ENCODE measurements around the gene SYK.

Gene SYK

GRCh38 chr9:90874194-90874593 is 72.6 kb downstream of the SYK start:
- no peak for TF ChIP-seq TAF1 (IDR thresholded peaks at IDR 0.05; ENCODE audit: borderline replicate concordance, insufficient read depth, low read length)
- no peak for TF ChIP-seq SIN3A (IDR thresholded peaks at IDR 0.05; ENCODE audit: borderline replicate concordance, insufficient read depth, low read length)
- no peak for TF ChIP-seq REST (IDR thresholded peaks at IDR 0.05; ENCODE audit: insufficient read depth in 1 of 2, low read depth in 2 of 2, low read length in 2 of 2)
- TF ChIP-seq FOXP2 (optimal IDR thresholded peaks at IDR 0.05; ENCODE audit: borderline replicate concordance, extremely low read depth, extremely low read length, insufficient read depth) = no peak
- TF ChIP-seq POLR2AphosphoS5 (IDR thresholded peaks at IDR 0.05; ENCODE audit: low read depth, low read length) = no peak

- TF ChIP-seq TAF1 (IDR thresholded peaks at IDR 0.05; ENCODE audit: borderline replicate concordance, insufficient read depth, low read length) (no peak), SIN3A (IDR thresholded peaks at IDR 0.05; ENCODE audit: borderline replicate concordance, insufficient read depth, low read length) (no peak), POLR2AphosphoS5 (IDR thresholded peaks at IDR 0.05; ENCODE audit: low read depth, low read length) (no peak), REST (IDR thresholded peaks at IDR 0.05; ENCODE audit: insufficient read depth in 1 of 2, low read depth in 2 of 2, low read length in 2 of 2) (no peak), FOXP2 (optimal IDR thresholded peaks at IDR 0.05; ENCODE audit: borderline replicate concordance, extremely low read depth, extremely low read length, insufficient read depth) (no peak)
Observed at GRCh38 chr9:90878562-90878961, 76.9 kb downstream of the SYK start.

GRCh38 chr9:90880066-90880465 is 78.4 kb downstream of the SYK start:
- TF ChIP-seq SIN3A (IDR thresholded peaks at IDR 0.05; ENCODE audit: borderline replicate concordance, insufficient read depth, low read length) (no peak), REST (IDR thresholded peaks at IDR 0.05; ENCODE audit: insufficient read depth in 1 of 2, low read depth in 2 of 2, low read length in 2 of 2) (no peak), POLR2AphosphoS5 (IDR thresholded peaks at IDR 0.05; ENCODE audit: low read depth, low read length) (no peak), TAF1 (IDR thresholded peaks at IDR 0.05; ENCODE audit: borderline replicate concordance, insufficient read depth, low read length) (no peak), FOXP2 (optimal IDR thresholded peaks at IDR 0.05; ENCODE audit: borderline replicate concordance, extremely low read depth, extremely low read length, insufficient read depth) (no peak)

- TF ChIP-seq FOXP2 (optimal IDR thresholded peaks at IDR 0.05; ENCODE audit: borderline replicate concordance, extremely low read depth, extremely low read length, insufficient read depth) = no peak
- no peak for TF ChIP-seq SIN3A (IDR thresholded peaks at IDR 0.05; ENCODE audit: borderline replicate concordance, insufficient read depth, low read length)
- no peak for TF ChIP-seq REST (IDR thresholded peaks at IDR 0.05; ENCODE audit: insufficient read depth in 1 of 2, low read depth in 2 of 2, low read length in 2 of 2)
- no peak for TF ChIP-seq TAF1 (IDR thresholded peaks at IDR 0.05; ENCODE audit: borderline replicate concordance, insufficient read depth, low read length)
- TF ChIP-seq POLR2AphosphoS5 (IDR thresholded peaks at IDR 0.05; ENCODE audit: low read depth, low read length) = no peak
Observed at GRCh38 chr9:90880669-90881068, 79.0 kb downstream of the SYK start.

GRCh38 chr9:90881648-90882047 is 80.0 kb downstream of the SYK start:
- TF ChIP-seq SIN3A (IDR thresholded peaks at IDR 0.05; ENCODE audit: borderline replicate concordance, insufficient read depth, low read length) (no peak), REST (IDR thresholded peaks at IDR 0.05; ENCODE audit: insufficient read depth in 1 of 2, low read depth in 2 of 2, low read length in 2 of 2) (no peak), TAF1 (IDR thresholded peaks at IDR 0.05; ENCODE audit: borderline replicate concordance, insufficient read depth, low read length) (no peak), POLR2AphosphoS5 (IDR thresholded peaks at IDR 0.05; ENCODE audit: low read depth, low read length) (no peak), FOXP2 (optimal IDR thresholded peaks at IDR 0.05; ENCODE audit: borderline replicate concordance, extremely low read depth, extremely low read length, insufficient read depth) (no peak)

Measured in PFSK-1 (cell line).